GM15510 (cell line): ENCODE data around the gene ACP6.

ENCODE experiments used
- POLR2A ChIP-seq: IDR thresholded peaks from 3 replicates; pipeline ENCODE4 v1.6.1; 2011; ENCODE audit warnings: borderline replicate concordance; ENCODE audit not compliant: insufficient read length; ENCODE audit errors: extremely low read depth

The ACP6 gene

DNA sequence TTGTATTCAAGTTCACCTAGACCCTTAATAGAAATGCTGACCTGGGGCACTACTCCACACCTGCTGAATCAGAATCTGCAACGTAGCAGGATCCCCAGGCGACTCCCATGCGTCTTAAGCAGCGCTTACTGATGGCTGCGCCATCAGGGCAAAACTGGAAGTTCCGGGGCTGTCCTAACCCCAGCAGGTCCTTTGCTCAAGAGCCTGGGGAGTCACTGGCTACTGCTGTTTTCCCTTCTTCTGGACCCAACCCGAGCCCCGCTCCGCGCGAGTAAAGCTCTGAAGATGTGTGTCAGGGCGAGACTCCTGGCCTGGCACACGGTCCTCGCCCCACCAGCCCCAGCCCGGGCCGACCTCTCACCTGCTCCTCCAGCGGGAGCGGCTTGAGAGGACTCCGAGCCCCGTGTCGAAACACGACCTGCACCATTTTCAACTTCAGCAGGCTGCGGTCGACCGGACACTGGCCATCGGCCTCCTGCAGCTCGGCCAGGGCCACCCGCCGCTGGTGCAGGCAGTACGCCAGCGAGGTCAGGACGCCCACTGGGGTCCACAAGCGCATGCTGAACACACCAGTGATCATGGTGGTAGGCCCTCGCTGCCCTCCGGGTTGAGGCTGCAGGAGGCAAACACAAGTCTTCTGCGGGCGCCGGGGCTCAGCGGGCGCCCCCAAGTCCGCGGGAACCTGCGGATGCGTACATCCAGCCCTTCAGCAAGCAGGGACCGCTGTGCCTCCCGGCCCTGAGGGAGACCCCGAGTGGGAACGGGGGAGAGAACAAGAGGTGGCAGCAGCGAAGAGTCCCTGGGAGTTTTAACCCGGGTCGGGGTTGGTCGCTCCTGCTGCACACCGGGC, 630 bp downstream of the ACP6 start:
- TF ChIP-seq POLR2A = peak; percentile 16

DNA sequence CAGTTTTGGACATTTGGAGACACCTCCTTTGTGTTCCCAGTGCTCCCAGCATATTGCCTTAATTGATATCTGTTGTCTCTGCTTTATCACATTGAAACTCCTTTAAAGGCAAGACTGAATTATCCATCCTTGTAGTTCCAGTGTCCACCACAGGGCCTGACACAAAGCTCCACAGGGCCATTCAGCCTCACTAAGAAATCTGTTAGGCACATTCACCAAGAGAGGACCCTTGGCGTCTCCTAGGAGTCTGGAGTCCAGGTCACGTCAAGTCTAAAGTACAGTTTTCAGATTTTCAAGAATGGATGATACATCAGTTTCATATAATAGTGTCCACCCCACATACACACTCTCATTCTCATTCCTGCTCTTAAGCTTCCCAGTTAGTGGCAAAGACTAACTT, 4.8 kb downstream of the ACP6 start:
- TF ChIP-seq POLR2A = no peak

- TF ChIP-seq POLR2A = no peak
Observed at GRCh38 chr1:147664206-147664605, 6.1 kb downstream of the ACP6 start.

GRCh38 chr1:147654511-147654910, 15.8 kb downstream of the ACP6 start:
- no peak for TF ChIP-seq POLR2A

DNA sequence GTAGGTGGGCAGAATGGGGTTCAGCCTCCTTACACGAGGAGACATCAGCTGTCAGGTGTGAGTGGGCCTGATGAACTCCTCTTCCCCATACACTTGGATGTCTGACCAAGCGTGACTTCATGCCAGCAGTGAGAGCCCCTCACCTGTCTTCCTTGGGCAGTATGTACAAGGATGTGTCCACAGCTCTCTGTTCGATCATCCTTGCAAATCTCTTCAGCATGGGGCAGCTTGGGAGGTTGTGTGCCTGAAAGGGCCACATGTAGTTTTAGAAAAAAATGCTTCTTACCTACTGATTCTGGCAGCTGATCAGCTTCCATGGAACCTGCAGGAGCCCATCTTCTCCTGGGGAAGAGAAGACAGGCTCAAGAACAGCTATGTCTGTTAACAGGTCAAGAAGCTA, 18.0 kb downstream of the ACP6 start:
- no peak for TF ChIP-seq POLR2A

- TF ChIP-seq POLR2A = no peak
Observed at GRCh38 chr1:147651466-147651865, 18.9 kb downstream of the ACP6 start.

DNA sequence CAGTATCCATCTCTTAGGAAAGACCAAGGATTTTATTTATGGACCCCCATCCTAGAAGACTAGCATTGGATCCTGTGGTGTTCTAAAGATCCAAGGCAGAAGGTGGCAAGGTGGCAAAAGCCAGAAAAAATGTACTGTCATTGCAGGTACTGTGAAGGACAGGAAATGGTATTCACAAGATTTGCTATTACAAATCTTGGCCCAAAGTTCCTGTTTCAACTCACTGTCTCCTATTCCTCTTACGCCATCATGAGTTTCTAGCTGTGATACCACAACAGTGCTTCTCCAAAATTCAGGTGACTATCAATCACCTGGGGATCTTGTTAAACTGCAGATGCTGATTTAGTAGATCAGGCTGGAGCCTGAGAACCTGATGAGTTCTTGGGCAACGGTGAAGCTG, 21.4 kb downstream of the ACP6 start:
- TF ChIP-seq POLR2A = no peak

- no peak for TF ChIP-seq POLR2A
Observed at GRCh38 chr1:147647796-147648633, 22.3 kb downstream of the ACP6 start.

DNA sequence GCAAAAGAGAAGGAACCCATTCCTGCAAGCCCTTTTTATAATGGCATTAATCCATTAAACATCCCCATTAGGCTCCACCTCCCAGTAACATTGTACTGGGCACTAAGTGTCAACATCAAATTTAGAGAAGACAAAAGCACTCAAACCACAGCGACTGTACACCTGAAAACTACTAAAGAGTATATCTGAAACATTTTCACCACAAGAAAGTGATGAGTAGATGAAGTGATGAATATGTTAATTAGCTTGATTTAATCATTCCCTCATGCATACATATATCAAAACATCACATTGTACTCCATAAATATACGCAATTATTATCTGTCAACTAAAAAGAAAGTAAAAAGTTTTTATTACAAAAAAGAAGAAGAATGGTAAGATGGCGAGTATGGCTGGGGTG, 26.4 kb downstream of the ACP6 start:
- no peak for TF ChIP-seq POLR2A

DNA sequence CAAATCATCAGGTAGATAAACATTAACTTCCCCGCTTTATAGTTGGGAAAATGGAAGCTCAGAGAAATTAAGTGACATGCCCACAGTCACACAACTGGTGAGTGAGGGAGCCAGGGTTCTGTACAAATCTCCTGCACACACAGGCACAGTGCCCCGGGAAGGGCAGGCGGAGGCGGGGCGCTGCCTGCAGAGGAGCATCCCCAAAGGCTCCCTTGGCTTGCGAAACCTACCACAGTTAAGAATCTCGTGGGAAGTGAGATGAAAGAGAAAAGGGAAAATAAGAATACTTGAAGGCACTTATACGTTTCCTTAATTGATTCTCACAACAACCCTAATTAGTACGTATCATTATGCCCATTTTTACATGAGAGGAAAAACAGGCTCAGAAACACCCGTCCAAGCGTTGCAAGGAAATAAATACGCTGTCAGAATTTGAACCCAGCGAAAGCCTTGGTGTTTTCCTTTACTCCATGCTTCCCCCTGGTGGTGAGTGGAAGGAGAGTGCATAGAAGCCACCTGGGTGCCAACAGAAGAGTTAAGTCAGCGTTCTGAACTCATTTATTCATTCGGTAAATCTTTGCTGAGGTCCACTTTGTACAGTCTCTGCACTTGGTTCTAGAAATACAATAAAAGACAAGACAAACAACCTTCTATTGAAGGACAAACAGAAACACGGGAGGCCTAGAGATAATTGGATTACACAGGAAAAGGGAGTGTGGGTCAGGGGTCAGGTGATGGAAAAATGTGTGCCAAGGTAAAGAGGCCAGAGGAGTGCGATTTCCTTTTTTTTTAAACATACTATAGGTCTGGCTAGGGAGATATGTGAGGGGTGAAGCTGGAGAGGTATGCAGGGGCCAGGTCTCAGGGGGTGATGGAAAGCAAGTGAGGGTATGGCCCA, 28.4 kb downstream of the ACP6 start:
- no peak for TF ChIP-seq POLR2A

GRCh38 chr1:147641291-147641690, 29.0 kb downstream of the ACP6 start:
- TF ChIP-seq POLR2A = no peak

GRCh38 chr1:147640553-147641165, 29.7 kb downstream of the ACP6 start:
- TF ChIP-seq POLR2A = no peak

DNA sequence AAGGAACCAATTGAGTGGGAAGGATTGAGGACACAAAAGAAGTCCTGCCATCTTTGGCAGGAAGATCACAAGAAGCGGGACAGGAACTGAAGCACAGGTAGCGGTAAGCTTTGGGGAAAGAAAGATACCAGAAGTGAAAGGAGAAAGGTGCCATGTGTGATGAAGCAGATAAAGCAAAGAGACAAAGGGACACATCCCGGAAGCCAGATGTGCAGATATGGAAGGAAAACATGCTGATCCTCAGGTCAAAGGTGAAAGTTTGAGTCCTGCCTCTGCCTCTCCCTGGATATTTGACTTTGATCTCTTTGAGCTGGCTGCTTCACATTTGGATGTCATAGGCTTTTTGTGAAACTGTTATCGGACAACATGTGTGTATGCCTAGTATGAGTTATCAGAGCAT, 34.0 kb downstream of the ACP6 start:
- TF ChIP-seq POLR2A = no peak

- no peak for TF ChIP-seq POLR2A
Observed at GRCh38 chr1:147635342-147635741, 35.0 kb downstream of the ACP6 start.
